ACHN (cell line): ENCODE data around the gene PEA15.

Source experiments
- DNase-seq: peaks from one replicate; pipeline ENCODE4 v3.0.0-alpha.2; 2015
- in situ Hi-C: cut with HindIII; loops from 2 replicates; pipeline ENCODE4 v1.10.0; 2017; ENCODE audit warnings: low sequenced_read_pairs, low pct_ligation_motif_present, low pct_unique_long_range_greater_than_20kb

Gene PEA15

DNA sequence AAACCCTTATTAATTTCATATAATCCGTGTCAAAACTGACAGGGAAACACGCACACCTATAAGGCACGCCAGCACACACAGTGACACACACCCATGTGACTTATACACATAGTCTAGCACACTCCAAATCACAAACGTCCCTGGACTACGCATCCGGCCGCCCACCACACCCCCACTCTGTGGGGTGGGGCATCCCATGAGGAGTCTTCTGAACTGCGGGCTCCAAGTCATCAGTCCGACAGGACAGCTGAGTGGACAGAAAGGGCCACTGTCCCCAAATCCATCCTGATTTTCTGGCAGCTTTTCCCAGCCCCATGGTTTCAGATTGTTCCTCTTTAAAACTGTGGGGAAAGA is 829 bp downstream of the PEA15 start:
- in situ Hi-C loops = no loop called here
- peak; percentile 67 for DNase-seq

DNA sequence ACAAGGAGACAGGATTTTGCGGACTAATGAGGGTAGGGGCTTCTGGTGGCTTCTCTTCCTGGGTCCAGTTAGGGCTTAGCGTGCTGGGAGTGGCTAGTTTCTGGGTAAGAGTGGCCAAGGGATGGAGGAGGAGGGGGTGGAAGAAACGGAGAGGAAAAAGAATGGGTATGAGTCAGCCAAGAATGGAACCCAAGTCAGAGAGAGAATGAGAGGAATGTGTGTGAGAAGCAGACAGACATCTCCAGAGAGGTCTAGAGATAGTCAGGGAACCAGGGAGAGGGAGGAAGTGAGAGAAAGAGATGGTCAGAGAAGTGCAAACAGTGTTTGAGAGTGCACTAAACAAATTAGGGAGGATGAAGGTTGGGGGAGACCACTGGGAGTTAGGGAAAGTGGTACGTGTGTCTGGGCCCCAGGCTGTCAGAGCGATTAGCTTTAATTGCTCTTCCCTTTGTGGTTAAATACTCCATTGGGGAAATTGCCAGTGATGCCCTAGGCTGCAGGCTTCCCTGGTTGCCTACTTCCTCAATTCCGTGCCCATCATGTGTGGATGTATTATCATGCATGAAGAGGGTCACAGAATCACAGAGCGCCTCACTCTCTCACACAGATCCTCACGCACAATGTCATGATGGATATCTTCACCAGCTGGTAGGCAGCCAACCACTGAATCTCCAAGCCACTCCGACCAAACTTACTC is 1.4 kb downstream of the PEA15 start:
- peak; percentile 92 for DNase-seq
- in situ Hi-C loops = no loop called here

DNA sequence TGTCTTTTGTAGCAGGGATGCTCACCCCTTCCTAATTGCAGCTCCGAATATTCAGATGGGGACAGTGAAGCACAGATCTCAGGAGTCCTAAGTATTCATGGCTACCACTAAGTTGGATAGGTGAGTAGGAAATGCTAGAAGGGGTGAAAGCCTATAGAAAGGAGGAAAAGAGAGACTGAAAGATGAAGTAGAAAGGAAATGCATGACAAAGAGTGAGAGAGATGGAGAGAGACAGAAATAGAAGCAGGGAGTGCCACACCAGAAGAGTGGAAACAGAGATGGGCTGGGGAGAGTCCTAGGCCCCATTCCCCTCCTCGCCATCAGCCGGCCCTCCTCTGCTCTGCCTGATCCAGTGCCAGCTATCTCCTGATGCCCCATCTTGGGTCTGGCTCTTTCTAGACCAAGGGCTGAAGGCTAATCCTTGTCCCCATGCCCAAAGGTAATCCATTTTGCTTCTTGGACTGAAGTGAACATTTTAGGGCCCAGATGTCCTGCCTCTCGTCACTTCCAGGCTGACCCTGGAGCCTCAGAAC is 2.0 kb downstream of the PEA15 start:
- in situ Hi-C loops = no loop called here
- no peak for DNase-seq

DNA sequence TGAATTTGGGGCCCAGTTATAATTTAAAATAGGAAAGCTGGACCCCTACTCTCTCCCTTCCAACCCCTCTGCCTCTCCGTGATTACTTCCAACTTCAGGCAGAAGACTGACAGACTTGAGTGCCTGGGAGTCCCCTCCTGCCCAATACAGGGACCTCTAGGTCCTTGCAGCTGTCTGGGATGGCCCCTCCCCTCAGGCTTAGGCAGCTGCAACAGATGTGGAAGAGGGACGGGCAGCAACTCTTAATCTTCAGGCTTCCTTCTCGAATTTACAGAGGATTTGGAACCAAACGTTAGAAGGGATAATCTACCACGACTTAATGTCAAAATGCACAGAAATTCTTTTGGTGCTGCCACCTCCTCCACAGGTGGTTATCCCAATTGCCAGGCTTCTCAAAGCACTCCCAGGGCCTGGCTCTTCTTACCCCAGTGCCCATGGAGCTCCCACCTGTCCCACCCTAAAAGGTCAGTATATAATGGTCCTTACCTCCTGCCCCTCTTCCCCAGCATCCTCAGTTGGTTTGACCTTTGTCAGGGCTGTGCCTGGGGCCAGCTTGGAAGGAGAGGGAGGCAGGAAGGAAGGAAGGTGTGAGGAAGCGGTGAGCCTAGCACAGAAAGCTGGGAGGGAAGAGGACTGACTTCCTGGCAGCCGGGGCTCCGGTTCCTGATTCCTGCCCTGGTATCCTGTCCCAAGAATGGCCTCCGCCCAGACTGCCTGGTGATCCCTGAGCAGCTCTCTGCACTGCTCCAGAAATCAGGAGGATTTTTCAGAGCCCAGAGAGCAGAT is 2.8 kb downstream of the PEA15 start:
- in situ Hi-C loops = no loop called here

DNA sequence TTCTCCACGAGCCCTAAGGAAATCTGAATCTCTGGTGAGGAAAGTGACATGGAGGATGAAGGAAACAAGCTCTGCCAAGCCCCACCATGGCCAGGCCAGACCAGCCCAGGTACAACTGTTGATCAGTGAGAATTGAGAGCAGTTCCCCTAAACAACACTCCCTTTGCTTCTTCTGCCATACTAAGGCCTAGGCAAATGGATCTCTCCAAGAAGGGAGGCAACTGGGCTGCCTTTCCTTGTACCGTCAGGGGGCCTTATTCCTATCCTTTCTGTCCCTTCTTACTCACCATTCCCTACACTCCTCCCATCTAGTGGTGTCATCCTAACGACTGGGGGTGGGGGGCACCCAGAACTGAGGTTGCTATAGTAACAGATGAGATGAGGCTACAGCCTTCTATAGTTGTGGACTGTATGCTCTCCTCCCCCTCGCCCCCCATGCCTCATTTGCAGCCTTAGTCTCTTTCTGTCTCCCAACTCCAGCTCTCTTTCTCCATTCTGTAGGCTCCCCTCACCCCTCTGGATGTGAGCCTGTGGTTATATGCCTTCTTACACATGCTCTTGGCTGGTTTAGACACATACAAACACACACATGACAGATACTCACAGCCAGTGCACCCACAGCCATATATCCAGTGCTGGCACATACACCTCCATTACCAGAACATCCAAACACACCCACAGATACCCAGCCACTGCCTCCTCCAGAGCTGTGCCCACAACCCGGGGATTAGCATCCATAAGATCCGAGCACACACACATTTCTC is 3.6 kb downstream of the PEA15 start:
- in situ Hi-C loops = no loop called here
- DNase-seq = no peak

More for the DNA sequence above, 2.8 kb downstream of the PEA15 start:
- DNase-seq = no peak

DNA sequence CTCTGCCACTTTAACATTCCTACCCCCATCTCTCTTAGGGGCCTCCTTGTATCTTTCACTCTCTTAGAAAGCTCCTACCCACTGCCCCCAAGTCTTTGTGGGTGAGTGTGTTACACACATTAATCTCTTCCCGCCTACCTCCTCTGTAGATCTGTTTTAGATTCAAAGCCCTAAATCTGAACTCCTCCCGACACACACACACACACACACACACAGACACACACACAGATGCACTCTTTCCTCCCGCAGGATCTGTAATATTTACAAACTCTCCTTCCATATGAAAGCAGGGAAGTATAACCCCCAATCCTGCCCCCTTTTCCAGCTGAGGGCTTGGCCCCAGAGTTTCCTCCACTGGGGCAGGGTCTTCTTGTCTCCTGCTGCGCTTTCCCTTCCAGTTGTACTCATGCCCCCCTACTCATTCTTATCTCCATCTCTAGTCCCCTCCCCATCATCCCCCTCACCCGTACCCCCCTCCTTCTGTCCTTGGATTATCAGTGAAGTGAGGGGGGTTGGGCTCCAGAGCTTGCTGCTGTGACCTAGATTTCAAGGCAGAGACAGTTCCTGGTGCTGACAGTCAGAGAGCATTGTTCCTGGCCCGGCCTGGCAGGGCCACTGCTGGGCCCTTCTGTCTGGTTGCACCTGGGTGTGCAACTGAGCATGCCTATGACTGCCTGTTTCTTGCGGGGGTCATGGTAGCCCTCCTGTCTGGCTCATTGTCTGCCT is 4.3 kb downstream of the PEA15 start:
- no peak for DNase-seq
- in situ Hi-C loops = no loop called here

DNA sequence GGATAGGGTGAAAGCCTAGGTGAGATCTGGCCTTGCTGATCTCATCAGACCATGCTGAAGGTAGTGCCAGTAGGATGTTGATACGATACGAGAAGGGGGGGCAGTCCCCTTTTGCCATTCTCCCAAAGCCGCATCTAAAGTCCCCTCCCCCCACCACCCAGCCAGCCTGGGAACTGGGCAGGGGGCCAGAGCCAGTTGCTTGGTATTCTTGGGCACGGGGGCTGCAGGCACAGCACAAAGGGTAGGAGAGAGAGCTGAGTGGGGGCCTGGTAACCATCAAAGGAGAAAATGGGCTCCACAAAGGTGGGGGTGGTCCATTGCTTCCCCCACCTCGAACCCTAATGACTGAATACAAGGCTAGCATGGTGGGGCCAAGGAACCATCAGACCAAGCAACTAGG is 5.4 kb downstream of the PEA15 start:
- in situ Hi-C loops = no loop called here
- no peak for DNase-seq

DNA sequence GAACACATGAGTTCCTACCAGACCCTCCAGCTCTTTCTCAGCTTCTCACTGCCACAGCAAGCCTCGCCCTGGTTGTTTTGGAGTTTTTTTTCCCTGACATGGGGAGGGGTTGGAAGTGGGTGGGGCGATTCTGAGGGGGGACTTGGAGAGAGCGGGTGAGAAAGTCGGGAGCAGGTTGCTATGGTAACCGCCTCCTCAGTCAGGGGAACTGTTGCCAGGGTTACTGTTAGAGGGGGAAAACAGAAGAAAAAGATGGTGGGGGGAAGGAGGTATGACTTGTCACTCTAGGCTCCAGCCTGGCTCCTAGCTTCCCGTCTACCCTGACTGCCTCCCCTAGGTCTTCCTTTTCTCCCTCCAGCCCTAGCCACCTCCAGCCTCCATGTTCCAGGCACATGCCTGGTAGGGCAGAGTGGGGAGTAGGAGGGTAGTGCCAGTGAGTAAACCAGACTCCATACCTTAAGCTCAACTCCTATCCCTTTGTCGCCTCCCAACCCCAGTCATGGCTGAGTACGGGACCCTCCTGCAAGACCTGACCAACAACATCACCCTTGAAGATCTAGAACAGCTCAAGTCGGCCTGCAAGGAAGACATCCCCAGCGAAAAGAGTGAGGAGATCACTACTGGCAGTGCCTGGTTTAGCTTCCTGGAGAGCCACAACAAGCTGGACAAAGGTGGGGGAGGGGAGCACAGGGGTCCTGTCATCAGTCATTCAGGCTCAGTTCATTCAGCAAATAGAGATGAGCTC is 6.0 kb downstream of the PEA15 start:
- in situ Hi-C loops = no loop called here
- no peak for DNase-seq

DNA sequence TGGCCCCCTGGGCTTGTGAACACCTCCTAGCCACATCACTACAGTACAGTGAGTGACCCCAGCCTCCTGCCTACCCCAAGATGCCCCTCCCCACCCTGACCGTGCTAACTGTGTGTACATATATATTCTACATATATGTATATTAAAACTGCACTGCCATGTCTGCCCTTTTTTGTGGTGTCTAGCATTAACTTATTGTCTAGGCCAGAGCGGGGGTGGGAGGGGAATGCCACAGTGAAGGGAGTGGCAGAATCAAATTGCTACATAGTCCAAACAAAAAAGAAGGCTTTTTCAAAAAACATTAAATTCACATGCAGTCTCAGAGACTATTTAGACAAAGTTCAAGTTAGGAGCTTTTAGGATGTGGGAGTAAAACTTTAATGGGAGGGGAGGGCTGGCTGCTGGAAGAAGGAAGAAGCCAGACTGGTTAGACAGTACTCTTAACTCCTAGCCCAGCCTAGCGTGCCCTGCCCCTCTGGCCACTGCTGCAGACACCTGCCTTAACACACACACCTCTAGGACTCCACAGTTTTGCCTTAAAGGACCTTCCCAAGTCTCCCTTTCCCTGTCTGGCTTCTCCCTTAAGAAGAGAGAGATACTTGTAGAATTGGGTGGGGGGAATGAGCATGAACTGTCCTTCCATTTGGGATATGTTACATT is 9.4 kb downstream of the PEA15 start:
- no peak for DNase-seq
- in situ Hi-C loops = no loop called here

DNA sequence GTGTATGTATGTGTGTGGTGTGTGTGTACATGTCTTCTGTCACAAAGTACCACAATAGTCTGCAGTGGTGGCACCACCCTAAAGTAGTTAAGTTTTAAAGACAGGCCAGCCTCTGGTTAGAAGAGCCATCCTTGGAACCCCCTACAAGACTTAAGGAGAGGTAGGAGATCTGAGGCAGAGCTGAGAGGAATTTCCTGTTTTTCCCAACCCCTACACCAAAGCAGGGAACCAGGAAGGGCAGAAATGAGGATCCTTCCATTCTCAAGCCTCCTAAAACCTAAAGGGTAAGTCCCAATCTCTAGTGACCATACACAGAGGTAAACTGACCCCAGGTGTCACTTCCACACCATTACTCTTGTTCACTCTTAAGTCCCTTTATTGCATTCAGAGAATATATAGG is 11.1 kb downstream of the PEA15 start:
- DNase-seq = no peak
- in situ Hi-C loops = no loop called here

DNA sequence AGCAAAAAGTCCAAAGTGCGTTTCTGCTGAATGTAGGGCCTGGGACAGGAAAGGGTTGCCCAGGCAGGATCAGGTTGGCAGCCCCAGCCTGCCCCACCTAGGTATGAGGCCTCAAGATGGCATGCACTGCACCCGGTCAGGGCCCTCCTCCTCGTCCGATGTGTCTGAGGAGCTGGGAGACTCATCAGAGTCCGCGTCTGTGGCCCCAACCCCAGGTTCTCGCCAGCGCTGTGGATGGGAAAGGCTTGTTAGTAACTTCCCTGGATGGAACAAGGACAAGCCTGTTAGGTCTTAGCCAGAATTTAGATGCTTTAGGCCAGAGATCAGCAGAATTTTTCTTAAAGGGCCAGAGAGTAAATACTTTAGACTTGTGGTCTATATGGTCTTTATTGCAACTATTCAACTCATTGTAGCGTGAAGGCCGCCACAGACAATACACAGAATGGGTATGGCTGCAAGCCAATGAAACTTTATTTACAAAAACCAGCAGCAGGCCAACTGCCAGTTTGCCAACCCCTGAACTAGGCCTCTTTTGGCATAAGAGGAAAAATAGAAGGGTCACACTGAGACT is 12.4 kb downstream of the PEA15 start:
- in situ Hi-C loops = no loop called here
- DNase-seq = no peak

DNA sequence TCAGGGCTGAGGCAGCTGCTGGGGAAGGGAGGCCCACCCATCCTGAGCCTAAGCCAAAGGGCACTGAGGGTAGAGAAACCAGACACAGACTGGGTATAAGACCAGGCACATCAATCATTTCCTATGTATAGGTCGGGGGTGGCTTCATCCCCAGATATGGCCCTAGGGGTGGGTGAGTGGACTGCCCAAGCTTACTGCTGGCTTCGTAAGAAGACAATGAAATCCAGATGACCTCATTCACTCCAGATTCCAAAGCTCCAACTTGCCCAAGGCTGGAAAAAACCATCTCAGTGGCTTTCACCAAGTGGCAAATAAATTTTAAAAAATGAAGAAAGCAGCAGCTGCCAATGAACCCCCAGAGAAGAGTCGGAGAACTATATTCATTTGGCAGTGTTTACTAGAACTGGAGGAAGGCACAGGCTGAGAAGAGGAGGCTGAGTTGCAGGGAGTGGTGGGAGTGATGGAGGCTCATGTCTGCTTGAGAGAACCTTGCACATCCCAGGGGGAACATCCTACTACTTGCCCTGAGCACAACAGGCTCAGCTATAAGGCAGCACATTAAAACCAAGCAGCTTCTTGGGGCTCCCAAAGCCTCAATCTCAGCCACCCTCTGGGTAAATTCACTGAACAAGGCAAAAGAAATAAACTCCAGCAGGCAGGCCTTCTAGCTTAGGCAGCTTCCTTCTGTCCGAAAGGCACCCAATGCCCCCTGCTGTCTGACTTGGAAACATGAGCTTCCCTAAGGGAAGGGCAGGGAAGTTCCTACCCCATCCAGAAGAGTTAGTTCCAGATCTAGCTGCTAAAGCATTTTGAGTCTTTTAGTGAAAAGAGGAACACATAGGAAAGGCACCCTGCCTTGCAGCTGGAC is 14.1 kb downstream of the PEA15 start:
- in situ Hi-C loops = no loop called here

DNA sequence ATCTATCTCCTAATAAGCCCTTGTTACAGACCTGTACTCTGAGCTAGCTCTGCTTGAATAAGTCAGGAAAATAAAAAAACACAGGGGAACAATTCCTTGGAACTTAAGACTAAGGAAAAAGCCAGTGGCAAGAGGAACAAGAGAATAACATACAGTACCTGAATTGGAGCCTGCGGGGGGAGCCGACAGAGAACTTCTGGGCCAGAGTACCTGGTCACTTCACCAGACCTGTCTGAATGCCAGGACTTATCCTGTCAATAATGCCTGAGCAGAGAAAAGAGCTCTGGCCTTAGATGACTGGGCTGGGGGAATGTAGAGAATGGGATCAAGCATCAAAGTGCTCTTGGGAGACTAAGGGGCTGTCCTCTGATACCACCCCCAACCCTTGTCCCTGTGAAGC is 15.1 kb downstream of the PEA15 start:
- no peak for DNase-seq
- in situ Hi-C loops = no loop called here

More for the DNA sequence above, 14.1 kb downstream of the PEA15 start:
- DNase-seq = peak; percentile 72

DNA sequence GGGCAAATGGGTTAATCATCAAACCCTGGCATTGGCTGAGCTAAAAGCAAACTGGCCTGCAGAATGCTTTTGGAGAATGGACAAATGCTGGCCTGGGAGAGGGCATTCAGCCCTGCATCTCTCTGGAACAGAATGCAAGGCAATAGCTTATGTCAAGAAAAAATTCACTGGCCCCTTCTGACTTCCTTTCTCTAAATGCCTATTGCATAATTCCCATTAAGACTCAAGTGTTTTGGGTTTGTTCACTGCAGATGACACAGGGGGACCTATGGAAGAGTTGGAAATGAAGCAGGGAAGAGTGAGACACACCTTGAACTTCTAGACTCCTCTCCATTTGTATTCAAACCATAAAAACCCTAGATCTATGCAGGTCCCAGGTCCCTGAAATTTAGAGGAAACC is 15.9 kb downstream of the PEA15 start:
- in situ Hi-C loops = no loop called here
- no peak for DNase-seq

DNA sequence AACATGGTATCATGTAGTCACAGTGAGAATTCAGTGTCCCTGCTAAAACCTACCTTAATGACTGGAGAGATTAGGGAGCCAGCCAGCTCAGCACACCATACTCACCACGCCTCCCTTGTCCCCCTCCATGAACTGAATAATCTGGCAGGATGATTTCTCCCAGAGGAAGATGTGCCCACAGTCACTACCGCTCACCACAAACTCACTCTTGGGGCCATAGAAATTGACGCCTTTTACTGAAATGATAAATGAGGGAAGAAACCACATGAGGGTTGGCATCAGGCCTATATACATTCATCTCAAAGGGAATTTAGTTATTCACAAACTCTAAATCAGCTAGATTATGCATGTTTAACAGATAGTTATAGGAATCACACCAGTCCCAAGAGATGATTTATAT is 17.4 kb downstream of the PEA15 start:
- in situ Hi-C loops = no loop called here
- DNase-seq = no peak

DNA sequence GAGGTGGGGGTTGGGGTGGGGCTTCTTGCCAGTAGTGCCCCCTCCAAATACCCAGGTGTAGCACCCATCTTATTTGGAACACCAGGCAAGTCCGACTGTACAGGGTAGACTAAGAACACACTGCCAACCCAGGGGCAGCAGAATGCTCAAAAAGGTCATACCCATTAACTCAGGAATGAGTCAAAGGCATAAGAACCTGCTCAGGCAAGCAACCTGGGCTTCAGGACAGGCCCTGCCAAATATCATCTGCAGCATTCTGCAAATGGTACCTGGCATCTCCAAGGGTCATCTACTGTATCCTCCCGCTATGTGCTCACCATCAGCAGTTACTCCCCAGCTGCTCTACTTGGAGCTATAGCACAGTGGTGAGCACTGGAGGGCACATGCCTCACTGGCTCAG is 19.4 kb downstream of the PEA15 start:
- DNase-seq = no peak
- in situ Hi-C loops = no loop called here
